HG03565 (cell line): Measurements from ENCODE around the gene CNTNAP5.

Experiments used
- ATAC-seq: cut with Tn5 transposase; IDR thresholded peaks from one replicate; pipeline ENCODE4 v1.9.1; 2021; ENCODE audit warnings: mild to moderate bottlenecking, moderate library complexity; ENCODE audit not compliant: unreplicated experiment

Gene CNTNAP5

GRCh38 chr2:124025171-124025580 is at the start of gene CNTNAP5:
Gene CNTNAP5 (plus strand): TSS chr2:124025287. CDS start chr2:124025651, 364 bp downstream.
- no peak for ATAC-seq

GRCh38 chr2:123976054-123976648 is 48.9 kb upstream of the CNTNAP5 start:
- no peak for ATAC-seq

- peak; percentile 89 for ATAC-seq
Measured at GRCh38 chr2:123993728-123994323, 31.3 kb upstream of the CNTNAP5 start.

GRCh38 chr2:123999681-124000080 is 25.4 kb upstream of the CNTNAP5 start:
- no peak for ATAC-seq

- no peak for ATAC-seq
Measured at GRCh38 chr2:124001696-124002430, 23.2 kb upstream of the CNTNAP5 start.

- ATAC-seq = no peak
Measured at GRCh38 chr2:124018890-124019289, 6.2 kb upstream of the CNTNAP5 start.

- ATAC-seq = no peak
Measured at GRCh38 chr2:124024561-124025170, 421 bp upstream of the CNTNAP5 start.

GRCh38 chr2:124025891-124026434 is 876 bp downstream of the CNTNAP5 start:
- ATAC-seq = no peak

GRCh38 chr2:124026503-124026902 is 1.4 kb downstream of the CNTNAP5 start:
- no peak for ATAC-seq

GRCh38 chr2:124027182-124027581 is 2.1 kb downstream of the CNTNAP5 start:
- peak; percentile 92 for ATAC-seq

- no peak for ATAC-seq
Measured at GRCh38 chr2:124032799-124033198, 7.7 kb downstream of the CNTNAP5 start.

- ATAC-seq = no peak
Measured at GRCh38 chr2:124034265-124034664, 9.2 kb downstream of the CNTNAP5 start.

GRCh38 chr2:124035001-124035400 is 9.9 kb downstream of the CNTNAP5 start:
- ATAC-seq = no peak

- ATAC-seq = no peak
Measured at GRCh38 chr2:124039032-124039431, 13.9 kb downstream of the CNTNAP5 start.

GRCh38 chr2:124039762-124040291 is 14.7 kb downstream of the CNTNAP5 start:
- ATAC-seq = no peak

- no peak for ATAC-seq
Measured at GRCh38 chr2:124045894-124046293, 20.8 kb downstream of the CNTNAP5 start.

- ATAC-seq = no peak
Measured at GRCh38 chr2:124046332-124046731, 21.2 kb downstream of the CNTNAP5 start.

- no peak for ATAC-seq
Measured at GRCh38 chr2:124048102-124048501, 23.0 kb downstream of the CNTNAP5 start.

GRCh38 chr2:124048664-124049063 is 23.6 kb downstream of the CNTNAP5 start:
- no peak for ATAC-seq

GRCh38 chr2:124049136-124049535 is 24.0 kb downstream of the CNTNAP5 start:
- ATAC-seq = no peak

- ATAC-seq = no peak
Measured at GRCh38 chr2:124050833-124051497, 25.9 kb downstream of the CNTNAP5 start.
